EL (cell line): ENCODE data around the gene BICC1.
A peak's percentile ranks its signal among the peaks of the same experiment; 100 is the strongest.

Experiments
- DNase-seq: peaks from one replicate; pipeline ENCODE4 v3.0.0-alpha.2; 2016

Gene BICC1, protein sequence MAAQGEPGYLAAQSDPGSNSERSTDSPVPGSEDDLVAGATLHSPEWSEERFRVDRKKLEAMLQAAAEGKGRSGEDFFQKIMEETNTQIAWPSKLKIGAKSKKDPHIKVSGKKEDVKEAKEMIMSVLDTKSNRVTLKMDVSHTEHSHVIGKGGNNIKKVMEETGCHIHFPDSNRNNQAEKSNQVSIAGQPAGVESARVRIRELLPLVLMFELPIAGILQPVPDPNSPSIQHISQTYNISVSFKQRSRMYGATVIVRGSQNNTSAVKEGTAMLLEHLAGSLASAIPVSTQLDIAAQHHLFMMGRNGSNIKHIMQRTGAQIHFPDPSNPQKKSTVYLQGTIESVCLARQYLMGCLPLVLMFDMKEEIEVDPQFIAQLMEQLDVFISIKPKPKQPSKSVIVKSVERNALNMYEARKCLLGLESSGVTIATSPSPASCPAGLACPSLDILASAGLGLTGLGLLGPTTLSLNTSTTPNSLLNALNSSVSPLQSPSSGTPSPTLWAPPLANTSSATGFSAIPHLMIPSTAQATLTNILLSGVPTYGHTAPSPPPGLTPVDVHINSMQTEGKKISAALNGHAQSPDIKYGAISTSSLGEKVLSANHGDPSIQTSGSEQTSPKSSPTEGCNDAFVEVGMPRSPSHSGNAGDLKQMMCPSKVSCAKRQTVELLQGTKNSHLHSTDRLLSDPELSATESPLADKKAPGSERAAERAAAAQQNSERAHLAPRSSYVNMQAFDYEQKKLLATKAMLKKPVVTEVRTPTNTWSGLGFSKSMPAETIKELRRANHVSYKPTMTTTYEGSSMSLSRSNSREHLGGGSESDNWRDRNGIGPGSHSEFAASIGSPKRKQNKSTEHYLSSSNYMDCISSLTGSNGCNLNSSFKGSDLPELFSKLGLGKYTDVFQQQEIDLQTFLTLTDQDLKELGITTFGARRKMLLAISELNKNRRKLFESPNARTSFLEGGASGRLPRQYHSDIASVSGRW

DNA sequence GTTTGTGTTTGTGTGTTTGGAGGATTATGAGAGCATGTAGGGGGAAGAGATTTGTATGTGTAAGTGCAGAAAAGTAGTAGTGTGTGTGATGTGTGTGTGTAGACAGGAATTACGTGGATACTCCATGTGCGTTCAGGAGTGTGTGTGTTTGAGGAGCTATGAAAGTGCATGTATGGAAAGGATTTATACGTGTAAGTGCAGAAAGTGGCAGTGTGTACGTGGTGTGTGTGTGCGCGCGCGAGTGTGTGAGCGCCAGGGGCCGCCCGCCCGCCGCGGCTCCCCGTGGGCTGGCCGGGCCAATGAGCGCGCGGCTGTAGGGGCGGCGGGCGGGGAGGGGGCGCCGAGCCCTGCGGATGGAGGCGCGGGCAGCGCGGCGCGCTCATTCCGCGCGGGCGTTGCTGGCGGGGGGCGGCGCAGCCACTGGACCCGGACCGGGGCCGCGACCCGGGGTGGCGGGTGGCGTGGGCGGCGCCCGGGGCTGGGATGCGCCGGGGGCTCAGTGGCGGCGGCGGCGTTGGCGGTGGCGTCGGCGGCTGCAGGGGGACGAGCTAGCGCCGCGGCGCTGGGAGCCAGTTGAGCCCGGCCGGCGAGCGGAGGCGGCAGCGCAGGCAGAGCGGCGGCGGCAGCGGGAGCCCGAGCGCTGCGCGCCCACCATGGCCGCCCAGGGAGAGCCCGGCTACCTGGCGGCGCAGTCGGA lies at the start of gene BICC1:
TSS of gene BICC1 (plus strand) at position 382 of the 697 bp plus-strand sequence. CDS start at position 654, 272 bp downstream.
- peak; percentile 70 for DNase-seq

- DNase-seq, result no peak
These were observed 47.7 kb upstream of the BICC1 start for GRCh38 chr10:58464956-58465355.

DNA sequence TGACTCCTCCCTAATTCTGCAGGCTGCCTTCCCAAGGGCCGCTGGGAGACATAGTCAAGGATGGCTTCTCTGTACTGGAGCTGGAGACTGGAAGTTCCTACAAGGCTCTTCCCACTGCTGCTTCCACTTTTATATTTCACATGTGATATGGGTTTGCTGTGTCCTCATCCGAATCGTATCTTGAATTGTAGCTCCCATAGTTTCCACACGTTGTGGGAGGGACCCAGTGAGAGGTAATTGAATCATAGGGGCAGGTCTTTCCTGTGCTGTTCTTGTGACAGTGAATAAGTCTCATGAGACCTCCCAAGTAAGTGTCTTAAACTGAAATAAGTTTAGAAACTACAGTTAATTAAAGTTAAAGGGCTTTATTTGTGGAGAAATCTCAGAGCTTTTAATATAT lies 47.0 kb upstream of the BICC1 start:
- no peak for DNase-seq

- DNase-seq, result no peak
These were observed 44.6 kb upstream of the BICC1 start for GRCh38 chr10:58467931-58468635.

DNA sequence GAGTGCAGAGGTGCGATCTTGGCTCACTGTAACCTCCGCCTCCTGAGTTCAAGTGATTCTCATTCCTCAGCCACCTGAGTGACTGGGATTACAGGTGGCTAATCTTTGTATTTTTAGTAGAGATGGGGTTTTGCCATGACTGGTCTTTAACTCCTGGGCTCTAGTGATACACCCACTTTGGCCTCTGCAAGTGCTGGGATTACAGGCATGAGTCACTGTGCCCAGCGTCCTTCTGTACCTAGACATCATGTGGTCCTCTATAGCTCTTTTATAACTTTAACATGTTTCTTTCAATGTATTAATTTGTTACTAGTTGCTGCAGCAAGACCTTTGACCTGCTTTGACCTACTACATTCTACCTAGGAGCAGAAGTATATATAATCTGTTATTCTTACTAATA lies 38.7 kb upstream of the BICC1 start:
- DNase-seq, result peak; percentile 57

DNA sequence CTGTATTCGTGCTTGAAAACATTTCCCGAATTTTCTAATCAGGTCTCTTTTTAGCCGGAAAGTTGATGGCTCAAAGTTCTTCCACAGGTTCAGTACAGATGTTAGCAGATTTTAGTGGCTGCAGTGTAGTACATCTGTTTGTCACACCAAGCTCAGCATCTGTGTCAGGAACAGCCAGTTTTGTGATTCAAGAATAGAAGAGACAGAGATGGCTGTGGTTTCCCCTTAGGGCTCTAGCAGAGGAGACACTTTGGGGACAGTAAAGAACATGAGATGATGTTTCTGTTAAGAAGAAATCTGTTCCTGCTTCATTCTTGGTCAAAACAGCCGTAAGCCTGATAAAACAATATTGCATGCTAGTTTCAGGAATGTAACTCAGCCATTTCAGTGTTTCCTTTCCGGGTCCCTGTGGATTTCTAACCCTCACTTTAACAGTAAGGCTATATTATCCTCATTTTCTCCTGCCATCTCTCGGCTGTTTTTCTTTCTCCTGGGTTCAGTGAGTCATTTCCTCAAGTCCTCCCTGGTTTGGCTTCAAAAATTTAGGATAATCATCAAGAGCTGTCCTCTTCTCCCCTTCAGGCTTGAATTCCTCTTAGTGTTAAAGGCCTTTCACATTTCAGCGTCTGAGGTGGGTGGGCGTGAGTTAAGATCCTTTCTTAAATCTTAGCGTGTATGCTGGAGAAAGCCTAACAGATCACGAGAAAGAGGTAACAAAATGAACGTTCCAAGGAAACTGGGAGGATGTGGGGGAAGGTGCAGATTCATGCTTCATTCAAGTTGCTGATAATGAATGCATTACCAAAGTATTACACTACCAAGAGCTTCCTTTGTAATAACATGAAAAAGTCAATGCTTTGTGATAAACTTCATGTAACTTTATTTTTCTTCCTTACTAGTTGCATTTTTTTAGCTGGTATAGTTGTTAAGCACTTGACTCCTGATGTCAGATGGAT lies 37.1 kb upstream of the BICC1 start:
- DNase-seq, result peak; percentile 82

DNA sequence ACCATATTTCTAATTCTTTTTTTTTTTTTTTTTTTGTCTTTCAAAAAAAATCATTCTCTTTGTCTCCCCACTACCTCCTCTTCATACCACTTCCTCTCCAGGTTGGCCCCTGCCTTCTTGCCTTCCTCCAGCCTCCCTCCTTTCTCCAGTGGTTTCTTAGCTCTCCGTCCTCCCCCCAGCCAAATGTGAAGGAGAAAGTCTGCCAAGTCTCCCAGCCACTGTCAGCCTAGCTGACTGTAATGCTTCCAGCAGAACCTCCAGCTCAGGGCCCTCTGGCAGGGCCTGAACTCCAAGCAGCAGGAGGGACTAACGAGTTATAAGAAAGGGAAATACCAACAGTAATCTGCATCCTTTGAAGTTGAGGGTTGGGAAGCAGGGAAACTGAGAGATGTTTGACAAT lies 35.5 kb upstream of the BICC1 start:
- peak; percentile 47 for DNase-seq

DNA sequence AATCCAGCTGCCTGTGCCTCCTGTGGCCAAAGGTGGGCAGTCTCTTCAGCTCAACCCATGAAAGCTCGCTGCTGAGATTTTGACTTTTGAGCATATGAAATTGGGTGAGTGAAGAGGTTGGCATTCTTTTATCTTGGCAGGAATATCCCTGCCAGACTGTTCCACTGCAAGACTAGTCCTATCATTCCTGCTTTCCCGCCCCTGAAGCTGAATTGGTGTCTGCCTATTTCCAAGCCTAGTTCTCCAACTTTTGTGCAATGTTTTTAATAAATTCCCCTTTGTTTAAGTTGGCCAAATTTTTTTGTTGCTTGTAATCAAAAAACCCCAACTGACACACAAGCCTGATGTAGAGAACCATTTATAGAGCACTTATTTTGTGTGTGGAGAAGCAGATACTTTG lies 34.8 kb upstream of the BICC1 start:
- no peak for DNase-seq

DNA sequence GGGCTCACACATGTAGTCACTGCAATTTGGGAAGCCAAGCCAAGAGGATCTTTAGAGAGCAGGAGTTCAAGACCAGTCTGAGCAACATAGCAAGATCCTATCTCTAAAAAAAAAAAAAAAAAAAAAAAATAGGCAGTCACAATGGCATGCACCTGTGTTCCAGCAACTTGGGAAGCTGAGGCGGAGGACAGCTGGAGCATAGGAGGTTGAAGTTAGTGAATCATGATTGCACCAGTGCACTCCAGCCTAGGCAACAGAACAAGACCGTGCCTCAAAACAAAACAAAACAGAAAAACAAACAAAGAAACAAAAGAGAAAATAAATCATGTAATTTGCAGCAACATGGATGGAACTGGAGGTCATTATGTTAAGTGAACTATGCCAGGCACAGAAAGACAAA lies 33.6 kb upstream of the BICC1 start:
- DNase-seq, result no peak

GRCh38 chr10:58480321-58480720 lies 32.4 kb upstream of the BICC1 start:
- DNase-seq, result no peak

DNA sequence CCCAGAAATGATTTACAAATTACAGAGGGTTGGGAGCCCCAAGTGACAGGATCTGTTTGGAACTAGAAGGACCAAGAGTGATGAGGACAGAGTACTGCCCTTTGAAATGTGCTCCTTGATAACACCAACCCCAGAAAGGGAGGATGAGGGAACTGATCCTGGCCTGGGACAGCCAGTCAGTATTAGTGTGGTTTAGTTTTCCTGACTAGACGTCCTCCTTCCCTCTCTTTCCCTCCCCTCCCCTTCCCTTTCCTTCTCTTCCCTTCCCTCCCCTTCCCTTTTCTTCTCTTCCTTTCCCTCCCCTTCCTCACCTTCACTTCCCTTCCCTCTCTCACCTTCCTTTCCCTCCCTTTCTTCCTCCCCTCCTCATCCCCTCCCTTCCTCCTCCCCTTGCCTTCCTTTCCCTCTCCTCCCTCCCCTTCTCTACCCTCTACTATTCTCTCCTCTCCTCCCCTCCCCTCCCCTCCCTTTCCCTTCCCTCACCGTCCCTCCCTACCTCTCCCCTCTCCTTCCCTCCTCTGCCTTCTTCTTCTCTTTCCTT lies 31.0 kb upstream of the BICC1 start:
- DNase-seq, result no peak

DNA sequence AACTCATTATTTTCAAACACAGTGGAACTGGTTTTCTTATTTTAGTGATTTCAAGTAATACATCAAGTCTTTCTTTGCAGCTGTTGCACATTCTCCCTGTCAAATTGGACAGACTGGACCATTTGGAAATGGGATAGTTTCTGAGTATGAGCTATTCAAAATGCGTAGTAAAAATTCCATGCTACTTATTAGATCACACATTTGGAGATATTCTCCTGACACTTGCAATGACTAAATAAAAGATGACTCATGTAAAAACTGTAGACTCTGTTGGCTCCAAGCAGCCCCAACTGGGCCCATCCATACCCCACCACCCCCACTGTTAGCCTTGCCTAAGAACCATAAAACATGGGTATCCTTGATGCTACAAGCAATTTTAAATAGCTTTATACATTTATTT lies 25.9 kb upstream of the BICC1 start:
- DNase-seq, result peak; percentile 48

DNA sequence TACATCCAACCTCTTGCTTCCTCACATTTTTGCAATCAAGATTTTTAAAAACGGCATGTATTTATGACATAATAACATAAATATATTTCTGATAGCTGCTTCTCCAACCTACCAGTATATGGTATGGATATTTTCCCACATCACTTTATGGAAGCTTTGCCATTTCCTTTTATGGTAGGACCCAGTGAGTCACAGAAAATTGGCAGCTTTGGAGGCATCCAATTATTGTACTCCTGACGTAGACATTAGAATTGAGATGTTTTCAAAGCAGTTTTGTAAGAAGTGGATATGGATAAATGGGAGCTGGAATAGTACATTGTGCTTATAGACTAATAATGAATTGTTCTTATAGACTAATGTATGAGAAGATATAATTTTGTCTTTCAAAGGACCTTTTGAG lies 23.8 kb upstream of the BICC1 start:
- DNase-seq, result peak; percentile 33

DNA sequence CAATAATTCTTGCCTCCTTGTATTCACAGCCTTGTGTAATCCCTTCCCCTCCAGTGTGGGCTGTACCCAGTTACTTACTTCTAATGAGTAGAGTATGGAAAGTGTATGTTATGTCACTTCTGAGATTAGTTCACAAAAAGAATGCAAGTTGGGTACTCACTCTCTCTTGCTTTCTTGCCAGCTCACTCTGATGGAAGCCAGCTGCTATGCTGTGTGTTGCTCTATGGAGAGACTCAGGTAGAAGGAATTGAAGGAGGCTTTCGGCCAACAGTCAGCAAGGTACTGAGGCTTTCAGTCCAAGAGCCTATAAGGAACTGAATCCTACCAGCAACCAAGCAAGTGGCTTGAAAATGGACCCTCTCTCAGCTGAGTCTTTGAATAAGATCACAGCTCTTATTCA lies 9.7 kb upstream of the BICC1 start:
- no peak for DNase-seq

DNA sequence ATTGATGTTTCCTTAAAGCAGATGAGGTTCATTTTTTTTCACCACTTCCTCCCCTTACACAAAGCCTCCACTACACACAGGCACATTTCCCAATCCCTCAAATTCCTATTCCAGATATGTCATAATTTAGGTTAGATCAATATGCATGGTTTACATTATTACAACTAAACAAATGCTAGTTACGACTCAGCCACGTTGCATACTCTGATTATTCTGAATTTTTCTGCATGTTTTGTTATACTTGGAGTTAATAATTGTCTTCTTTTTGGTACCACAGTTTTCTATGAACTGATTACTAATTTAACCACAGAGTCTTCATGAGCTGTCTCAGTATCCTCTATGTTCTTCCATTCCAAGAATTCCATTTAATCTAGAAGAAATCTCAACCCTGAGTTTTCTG lies 4.4 kb upstream of the BICC1 start:
- peak; percentile 87 for DNase-seq

GRCh38 chr10:58511765-58512490 lies 744 bp upstream of the BICC1 start:
- peak; percentile 54 for DNase-seq

GRCh38 chr10:58513188-58514110 lies 777 bp downstream of the BICC1 start:
- DNase-seq, result peak; percentile 95

GRCh38 chr10:58514111-58514770 lies 1.6 kb downstream of the BICC1 start:
- peak; percentile 28 for DNase-seq
